NOMO-1 (cell line): ENCODE data around the gene AJAP1.

Source experiments
- DNase-seq, 2 experiments: peaks; one replicate each; lab custom pipeline; 2025; ENCODE audit not compliant: unreplicated experiment in 2 of 2; lab: John Stamatoyannopoulos, UW

Gene AJAP1

DNA sequence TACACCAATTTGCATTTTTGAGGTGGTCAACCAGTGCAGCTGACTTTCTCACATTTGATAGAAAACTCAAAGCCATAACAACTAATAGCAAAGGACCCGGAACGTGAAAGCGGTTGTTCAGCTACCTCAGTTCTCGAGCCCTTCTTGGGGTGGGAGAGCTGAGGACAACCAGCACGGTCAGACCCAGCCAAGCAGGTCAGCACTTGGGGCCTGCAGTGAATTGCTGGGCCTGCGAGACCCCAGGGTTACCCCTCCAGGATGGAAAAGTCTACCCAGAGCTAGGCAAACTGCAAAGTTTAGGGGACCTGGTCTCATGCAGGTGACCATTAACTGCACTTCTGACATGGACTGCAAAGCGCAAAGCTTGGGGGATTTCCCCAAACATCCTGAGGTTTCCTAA is 23.8 kb upstream of the AJAP1 start:
- no peak for DNase-seq

DNA sequence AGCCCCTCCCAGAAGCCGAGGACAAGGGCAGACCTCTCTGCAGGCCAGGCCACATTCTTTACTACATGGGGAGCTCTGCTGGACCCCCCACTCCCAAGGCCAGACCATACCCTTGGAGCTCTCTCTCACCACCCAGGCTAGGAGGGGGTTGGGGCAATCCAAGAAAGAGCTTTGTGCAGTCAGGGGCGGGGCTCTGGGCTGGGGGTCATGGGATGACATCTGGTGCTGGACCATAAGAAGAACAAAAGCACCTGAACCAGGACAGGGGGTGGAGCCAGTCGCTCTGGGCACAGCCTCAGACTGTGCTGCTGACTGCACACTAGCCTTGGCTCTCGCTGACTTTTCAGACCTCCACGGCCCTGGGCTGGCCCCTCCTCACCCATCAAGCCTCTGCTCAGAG is 23.1 kb upstream of the AJAP1 start:
- DNase-seq, result no peak

DNA sequence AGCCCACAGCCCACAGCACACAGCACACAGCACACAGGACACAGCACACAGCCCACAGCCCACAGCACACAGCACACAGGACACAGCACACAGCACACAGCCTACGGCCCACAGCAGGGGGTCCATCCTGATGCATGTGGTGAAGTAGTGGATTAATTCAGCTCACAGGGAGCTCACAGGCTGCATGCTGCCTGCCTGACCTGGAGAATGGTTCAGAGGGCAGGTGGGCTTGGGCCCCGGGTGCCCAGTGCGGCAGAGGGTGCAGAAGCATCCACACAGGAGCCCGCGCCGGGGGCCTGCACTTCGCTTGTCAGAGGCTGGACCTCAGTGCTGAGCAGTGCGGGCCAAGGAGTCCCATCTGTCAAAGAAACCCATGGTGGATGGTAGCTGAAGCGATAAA is 21.1 kb upstream of the AJAP1 start:
- no peak for DNase-seq

DNA sequence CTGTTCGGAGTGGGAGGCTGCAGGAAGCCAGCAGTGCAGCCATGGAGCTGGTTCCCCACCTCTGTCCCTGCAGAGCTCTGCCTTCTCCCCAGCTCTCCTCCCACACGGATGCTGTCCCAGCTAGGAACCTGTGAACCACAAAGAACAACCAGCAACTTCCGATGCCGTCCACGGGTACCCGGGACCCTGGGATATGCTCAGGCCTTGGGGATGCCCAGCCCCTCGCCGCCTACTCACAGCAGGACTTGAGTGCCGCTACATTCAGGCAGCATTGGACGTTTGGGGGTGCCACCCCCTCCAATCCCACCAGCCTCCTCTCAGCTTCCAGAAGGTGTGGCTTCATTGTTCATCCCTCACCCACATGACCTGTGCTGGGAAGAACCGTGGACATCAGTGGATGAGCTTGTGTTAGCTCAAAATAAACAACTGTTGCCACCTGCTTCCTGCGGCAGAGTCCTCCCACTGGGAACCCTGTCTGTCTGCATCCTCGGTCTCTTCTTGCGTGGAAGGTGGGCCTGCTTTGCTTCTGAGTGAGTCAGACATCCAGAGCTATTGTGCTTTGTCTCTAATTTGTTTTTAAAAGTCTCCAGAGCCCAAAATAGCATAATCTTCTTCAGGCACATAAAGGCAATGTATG is 20.1 kb upstream of the AJAP1 start:
- DNase-seq, result no peak

DNA sequence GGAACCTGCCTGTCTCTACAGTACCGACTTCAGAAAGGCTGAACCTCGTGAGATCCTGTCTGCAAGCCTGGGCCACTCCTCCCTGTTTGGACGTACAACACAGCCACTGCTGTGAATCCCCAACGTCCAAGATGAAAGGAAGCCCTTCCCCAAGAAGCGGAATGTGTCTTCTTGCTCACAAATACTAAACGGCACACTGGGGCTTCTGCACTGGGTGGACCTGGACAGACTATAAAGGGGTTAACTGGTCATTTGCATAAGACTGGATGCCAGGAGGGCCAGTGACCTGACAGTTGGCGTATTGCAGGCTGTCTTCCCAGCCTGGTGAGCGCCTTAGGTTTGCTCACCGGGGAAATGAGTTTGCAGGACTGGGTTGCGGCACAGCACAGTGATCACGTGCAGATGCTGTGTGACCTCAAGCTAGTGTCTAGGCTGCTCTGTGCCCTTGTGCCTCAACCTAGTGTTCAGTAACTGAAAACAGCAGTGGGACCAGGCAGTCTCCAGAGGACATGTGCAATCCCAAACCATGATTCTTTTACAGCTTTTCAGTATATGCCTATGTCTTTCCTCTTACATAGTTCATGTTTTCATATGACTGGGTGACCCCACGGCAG is 19.5 kb upstream of the AJAP1 start:
- DNase-seq, result no peak

DNA sequence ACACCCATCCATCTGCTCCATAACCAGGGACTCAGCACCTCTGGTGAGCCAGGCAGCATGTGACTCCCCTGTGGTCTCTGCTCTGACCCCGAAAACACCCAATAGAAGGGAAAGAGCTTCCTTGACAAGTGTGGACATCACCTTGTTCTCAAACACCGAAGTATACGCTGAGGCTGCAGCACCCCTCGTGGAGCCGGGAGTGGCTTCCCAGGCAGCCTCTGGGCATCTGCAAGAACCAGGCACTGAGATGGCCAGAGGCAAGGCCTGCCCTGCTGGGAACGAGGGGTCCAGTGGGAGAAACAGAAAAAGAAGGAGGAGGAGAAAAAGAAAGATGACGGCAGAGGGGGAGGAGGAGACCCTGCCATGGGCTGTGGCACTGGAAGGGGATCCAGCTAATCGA is 18.2 kb upstream of the AJAP1 start:
- no peak for DNase-seq

DNA sequence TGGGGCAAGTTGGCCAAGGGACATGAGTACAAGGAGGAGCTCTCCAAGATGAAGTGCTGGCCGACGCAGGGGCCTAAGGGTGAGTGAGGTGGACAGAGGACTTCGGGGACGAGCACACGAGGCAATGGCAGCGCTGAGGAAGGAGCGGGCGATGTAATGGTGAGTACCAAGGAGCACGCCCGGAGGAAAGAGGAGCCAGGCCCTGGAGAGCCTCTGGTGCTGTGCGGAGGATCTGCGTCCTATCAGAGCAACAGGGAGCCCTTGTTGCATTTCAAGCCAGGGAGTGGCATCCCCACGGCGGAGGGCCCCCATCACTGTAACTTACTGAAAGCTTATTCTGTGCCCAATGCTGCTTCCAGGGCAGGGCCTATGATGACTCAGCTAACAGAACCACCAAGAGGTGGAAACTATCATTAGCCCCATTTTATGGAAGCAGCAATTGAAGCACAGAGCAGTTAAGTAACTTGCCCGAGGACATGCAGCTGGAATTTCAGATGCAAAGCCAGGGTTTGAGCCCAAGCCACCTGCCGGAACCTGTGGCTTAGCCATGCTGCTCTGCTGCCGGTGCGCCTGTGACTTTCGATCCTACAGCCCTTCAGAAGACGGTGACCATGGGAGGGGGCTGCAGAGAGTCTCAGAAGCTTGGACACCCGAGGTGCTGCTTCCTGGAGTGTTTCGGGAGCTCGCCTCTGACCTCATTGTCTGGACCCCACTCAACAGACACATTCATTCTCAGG is 17.6 kb upstream of the AJAP1 start:
- no peak for DNase-seq

DNA sequence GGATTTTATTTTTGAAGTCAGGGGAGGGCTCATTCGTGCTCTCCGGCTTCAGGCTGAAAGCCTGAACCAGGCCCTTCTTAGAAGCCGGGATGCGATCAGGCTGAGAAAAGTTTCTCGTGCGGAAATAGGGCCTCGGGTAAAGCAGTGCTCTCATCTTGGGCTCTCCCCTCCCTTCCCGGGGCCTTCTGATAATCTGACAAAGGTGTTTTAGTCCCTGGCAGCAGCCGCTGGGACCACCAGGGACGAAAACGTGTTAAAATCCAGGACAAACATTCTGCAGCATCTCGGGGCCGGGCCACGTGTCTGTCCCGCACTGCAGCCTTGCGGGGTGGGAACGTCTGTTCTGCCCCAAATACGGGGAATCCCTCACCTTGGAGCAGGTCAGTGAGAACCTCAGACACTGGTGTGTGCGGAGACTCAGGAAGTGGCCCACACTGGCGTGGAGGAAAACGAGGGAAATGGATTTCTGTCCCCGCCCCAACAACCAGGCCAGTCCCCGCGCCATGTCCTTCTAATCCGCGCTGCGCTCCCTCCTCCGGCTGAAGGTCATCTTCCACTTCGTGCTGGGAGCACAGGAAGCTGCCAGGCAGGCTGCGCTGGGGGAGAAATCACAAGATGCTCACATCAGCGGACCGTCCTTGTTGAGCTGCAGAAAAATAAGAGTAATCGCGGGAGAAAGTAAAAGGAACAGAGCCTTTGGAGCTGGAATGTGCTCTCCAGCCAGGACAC is 16.6 kb upstream of the AJAP1 start:
- DNase-seq, result no peak

DNA sequence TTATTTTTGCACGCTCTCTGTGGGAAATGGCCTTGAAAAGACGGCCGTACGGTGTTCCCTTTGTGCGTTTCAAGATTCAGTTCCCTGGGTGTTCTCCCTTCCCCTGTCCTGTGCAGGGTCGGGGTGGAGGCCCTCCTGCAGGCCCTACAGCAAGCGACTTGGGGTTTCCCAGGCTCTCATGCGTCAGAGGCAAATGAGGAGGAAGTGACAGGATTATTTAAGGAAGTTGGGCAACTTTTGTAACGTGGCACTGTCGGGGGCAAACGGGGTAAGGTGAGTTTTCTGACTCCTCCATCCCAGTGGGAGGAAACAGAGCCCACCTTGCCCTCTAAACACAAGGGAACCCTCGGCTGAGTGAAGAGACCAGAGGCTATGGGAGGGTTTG is 16.1 kb upstream of the AJAP1 start:
- DNase-seq, result no peak

DNA sequence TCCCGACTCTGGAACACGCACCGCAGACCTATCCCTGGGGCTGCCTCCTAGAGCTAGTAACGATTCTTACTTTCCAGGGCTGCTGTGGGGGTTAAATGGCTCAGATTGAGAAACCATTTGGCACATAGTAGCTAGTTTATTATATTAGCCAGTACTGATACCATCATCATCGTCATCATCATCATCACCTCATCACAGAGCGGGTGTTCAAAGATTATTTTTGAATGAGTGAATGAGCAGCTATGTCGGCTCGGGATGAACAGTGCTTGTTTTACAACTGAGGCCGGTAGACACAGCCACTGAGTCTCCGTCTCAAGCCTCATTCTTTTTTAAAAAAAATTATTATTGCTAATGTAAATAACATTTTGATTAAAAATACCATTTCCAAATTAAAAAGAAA is 13.5 kb upstream of the AJAP1 start:
- no peak for DNase-seq

DNA sequence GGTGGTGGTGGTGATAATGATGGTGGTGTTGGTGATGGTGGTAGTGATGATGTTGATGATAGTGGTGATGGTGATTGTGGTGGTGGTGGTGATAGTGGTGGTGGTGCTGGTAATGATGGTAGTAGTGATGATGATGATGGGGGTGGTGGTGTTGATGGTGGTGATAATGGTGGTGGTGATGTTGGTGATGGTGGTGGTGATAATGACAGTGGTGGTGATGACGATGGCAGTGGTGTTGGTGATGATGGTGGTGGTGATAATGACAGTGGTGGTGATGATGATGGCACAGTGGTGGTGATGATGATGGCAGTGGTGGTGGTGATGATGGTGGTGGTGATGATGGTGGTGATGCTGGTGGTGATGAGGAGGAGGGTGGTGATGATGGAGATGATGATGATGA is 7.0 kb upstream of the AJAP1 start:
- DNase-seq, result no peak

DNA sequence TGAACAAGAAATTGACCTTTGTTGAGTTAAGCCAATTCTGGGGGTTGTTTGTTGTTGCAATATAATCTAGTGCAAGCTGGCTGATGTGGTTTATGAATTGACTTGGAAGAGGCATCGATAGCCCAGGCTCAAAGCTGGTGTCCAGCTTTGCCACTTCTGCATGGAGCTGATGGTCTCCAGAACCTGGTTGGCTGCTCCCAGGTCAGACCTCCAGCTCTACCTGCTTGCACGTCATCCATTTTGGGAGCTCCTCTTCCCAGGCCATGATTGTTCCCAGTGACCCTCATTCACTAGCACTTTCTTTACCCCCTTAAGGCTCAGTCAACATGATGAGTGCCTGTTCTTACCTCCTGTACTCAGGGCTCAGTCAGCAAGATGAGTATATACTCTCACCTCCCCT is 5.8 kb upstream of the AJAP1 start:
- DNase-seq, result no peak

DNA sequence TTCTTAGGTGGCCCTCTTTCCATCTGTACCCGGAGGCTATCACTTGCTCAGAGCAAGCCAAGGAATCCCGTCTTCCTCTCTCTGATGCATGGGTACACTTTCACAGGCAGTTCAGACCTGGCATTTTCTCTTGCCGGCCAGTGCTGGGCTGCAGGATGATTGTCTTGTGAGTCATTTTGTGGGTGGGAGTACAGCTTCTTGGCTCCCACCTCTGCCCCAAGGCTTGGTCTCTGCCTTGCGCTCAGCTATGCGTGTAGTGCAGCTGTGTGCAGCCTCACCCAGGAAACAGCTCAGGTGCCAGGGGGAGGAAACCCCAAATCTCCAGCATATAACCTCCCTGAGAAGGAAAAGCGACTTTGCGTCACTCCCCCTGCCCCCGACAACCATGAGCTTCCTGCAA is 3.9 kb upstream of the AJAP1 start:
- no peak for DNase-seq

DNA sequence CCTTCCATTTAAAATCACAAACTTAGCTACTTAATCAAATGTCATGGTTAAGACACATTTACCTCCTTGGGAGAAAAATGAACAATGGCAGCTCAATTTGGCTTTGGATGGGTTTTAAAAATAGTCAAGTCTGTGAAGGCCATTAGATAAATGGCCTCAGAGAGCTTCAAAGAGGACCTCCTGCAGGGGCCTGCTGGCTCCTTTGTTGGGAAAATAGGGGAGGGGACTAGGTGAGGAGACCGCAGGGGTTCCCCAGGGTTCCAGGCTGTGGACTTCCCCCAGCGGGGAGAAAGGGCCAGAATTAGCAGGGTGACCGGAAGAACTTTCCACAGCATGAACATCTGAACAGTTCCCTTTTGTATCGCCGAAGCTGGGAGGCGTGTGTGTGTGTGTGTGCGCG is 3.4 kb upstream of the AJAP1 start:
- no peak for DNase-seq

DNA sequence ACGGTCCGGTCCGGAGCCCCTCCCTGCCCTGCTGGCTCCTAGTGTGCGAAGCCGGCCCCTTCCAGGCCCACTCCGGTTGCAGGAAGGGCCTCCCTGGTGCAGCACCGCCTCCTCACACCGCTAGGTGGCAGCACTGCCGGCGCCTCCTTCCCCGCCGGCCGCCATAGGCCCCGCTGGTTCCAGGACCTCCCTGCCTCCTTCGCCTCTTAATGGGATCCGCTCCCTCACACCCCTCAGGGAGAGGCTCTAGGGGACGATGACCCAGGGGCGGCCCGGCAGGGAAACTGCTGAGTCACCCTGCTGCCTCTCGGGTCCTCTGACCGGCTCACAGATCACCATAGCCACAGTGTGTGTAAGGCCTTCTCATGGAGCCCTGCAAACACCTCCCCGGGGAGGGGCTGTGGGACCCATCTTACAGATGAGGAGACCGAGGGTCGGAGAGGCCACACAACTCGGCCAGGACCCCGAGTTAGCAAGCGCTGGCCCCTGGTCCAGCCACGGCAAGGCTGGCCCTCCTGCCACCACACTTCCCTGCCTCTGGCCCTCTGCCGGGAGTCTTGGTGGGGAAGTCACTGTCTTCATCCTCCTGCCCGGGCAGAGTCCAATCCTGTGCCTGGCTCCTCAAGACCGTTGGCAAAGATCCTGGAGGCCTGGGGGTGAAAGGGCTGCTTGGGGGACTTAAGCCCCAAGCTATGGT is 1.6 kb upstream of the AJAP1 start:
- no peak for DNase-seq

DNA sequence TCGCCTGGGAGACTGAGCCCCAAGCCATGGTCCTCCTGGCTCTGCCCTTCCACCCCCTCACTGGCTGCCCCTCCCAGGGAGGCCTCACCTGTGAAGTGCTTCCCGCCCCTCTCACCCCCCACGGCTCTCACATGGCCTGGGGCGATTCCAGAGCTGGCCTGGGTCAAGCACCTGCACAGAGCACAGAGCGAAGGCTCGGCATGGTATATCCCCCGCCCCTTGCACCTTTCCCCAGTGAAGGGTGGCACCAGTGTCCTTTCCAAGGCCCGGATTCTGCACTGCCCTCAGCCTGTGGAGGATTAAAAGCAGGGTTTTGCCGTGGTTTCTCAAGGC is 1.1 kb upstream of the AJAP1 start:
- DNase-seq, result no peak

DNA sequence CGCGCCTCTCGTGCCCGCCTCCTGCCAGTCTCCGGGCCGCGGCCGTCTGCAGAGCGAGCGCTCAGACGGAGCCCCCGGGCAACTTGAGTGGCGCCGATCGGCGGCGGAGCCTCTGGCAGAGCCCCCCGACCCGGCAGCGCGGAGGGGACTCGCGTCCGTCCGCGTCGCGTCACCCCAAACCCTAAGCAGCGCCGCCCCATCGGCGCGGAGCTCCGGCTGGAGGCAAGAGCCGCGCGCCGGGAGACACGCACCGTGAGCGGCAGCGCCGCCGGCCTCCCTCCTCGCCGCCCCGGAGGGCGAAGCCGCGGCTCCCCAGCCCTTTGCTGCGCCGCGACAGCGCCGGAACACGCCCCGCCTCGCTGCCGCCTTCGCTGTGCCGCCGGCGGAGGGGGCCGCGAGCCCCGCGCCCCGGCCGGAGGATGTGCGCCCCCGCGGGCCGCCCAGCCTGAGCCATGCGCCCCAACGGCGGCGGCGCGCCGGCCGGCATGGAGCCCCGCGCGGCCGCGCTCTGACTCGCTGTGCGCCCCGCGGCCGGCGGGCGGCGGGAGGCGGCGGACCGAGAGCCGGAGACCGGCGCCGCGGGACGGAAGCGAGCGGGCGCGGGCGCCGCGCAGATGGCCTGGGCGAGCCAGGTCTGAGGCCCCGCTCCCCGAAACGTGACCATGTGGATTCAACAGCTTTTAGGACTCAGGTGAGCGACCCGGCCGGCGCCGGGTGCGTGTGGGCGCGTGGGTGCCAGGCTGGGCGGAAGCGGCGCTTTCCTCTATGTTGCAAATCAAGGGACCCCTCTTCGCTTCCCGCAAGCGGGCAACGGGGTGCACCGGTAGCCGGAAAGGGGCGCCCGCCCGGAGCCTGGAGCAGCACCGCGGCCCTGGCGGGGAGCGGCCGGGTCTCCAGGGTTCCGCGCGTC is 610 bp downstream of the AJAP1 start:
- DNase-seq, result no peak

DNA sequence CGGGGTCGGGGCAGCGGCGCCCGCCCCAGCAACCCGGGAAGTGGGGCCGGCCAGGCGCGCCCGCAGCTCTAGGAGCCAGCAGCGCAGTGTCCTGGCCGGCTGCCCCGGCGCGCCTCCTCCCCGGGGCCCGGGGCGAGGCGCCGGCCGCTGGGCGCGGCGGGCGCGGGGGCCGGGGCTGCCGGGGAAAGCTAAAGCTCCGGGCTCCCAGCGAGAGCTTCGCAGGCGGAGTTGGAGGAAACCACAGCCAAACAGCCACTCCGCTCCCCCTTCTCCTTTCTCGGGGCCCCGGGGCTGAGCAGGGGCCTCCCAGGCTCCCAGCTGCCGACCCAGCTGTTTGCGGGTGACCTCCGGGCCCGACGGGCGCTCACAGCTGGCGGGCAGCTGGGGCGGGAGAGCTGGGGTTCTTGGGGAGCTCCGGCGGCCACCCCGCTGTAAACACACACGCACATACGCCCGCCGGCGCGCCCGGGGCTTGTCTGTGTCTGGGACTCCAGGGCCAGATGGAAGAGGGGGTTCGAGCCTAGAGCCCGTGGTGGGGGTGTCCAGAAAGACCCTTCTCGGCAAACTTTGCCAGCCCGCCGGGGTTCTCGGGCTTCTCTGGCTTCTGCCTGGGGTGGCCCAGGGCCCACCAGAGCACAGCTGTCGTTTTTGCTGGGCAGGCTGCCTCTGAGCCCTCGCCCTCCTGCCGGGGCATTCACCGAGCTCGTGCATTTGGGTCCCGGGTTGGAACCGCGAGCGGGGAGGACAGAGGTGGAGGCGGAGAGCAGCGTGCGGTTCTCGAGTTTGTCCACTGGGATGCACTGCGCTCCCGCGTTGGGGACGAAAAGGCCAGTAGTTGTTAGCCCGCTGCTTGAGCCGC is 1.5 kb downstream of the AJAP1 start:
- DNase-seq, result no peak

DNA sequence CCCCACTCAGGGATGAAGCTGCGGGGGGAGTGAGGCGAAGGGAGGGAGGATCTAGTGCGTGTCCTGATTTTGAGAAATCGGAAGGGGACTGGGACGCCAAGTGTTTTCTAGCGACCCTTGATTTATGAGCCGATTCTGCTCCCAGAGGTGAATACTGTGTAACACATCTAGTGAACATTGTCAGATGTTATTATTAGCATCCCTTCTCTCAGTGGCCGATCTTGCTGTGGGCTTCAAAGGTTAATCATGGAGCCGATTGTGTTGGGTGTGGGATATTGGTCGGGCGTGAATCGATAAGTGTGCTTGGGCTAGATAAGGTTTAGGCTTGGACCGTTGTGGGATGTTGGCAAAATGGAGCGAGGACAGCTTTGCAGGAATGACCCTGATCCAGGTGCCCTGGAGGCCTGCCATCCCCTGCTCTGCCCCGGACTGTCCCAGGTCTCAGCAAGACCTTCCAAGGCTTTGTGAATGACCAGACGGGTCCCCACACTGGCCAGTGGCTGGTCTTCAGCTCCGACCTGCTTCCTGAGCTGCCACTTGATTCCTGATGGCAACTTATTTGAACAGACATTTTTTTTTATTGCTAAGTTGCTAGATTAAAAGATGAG is 2.2 kb downstream of the AJAP1 start:
- DNase-seq, result no peak
